GM21717 (cell line): ENCODE data around the gene PFKM.
"Not testable (repeated sequence)": the region's sequence is repeated elsewhere in the genome, so short reads cannot be mapped to it uniquely, and the experiment has no call there.

ENCODE experiments used
- ATAC-seq: cut with Tn5 transposase; IDR thresholded peaks from one replicate; pipeline ENCODE4 v1.9.1; 2021; ENCODE audit warnings: mild to moderate bottlenecking, moderate library complexity; ENCODE audit not compliant: unreplicated experiment

PFKM gene

DNA sequence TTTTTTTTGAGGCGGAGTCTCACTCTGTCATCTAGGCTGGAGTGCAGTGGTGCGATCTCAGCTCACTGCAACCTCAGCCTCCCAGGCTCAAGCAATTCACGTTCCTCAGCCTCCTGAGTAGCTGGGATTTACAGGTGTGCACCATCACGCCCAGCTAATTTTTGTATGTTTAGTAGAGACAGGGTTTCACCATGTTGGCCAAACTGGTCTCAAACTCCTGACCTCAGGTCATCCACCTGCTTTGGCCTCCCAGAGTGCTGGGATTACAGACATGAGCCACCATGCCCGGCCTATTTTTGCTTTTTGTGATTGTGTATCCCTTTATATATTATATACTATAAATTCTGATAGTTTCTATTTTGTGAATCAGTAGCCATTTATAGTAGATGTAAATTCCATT lies 36.6 kb downstream of the PFKM start:
- not testable (repeated sequence) for ATAC-seq

DNA sequence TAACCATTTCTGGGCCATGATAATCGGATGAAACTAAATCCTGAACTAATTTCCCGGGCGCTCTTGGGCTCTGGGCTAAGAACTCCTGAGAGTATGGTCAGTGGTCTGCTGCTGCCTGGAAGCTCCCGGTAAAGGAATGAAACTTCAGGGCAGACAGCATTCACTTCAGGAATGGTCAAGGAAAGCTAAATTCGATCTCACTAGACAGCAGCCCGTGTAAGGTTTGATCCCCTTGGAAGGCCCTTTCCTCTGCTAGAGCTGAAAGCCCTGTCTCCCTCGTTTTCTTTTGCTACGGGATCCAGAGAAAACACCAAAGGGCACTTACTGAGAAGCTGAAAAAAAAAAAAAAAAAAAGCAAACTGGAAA lies 37.5 kb downstream of the PFKM start:
- no peak for ATAC-seq

GRCh38 chr12:48157018-48157888 lies 38.1 kb downstream of the PFKM start, which contains the start of gene ASB8:
ASB8 (minus strand) TSS chr12:48157515; CDS start chr12:48153496, 4,019 bp downstream.
- peak; percentile 87 for ATAC-seq

GRCh38 chr12:48157889-48158370 lies 38.8 kb downstream of the PFKM start:
- ATAC-seq, result no peak

GRCh38 chr12:48160046-48160445 lies 40.9 kb downstream of the PFKM start:
- ATAC-seq, result no peak

DNA sequence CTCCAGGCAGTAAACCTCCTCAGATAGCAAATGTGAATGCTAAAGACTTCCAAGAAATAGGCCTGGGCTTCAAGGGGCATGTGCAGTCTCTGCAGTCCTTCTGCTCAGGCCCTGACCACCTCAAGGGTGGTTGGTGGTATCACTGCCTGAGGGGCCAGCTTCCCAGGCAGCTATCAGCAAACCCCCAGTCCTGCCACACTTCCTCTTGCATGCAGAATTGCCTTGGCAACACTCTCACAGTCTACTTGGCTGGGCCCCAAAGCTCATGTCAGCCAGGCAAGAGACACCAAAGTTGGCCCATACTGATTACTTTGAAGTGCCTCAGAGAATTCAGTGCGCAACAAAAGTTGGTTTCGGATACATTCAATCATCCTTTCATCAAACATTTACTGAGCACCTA lies 41.6 kb downstream of the PFKM start:
- no peak for ATAC-seq

- no peak for ATAC-seq
Observed at GRCh38 chr12:48163150-48163747, 44.1 kb downstream of the PFKM start.

DNA sequence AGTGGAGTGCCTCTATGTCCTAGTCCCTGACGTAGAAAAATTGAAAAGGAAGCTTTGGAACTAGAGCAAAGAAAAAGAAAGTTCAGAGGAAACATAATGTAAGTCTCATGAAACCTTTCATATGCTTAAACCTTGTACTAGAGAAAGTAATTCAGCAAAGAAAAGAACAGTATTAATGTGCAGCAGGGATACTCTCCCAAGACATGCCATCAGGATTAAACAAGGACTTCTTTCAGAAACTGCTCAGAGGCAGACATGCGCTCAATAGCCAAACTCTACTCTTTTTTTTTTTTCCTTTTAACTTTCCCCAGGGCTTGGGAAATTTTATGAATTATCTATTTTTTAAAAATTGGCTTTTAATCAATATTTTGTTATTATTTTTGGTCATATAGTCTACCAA lies 45.3 kb downstream of the PFKM start:
- ATAC-seq, result no peak

- ATAC-seq, result no peak
Observed at GRCh38 chr12:48165089-48165981, 46.2 kb downstream of the PFKM start.

DNA sequence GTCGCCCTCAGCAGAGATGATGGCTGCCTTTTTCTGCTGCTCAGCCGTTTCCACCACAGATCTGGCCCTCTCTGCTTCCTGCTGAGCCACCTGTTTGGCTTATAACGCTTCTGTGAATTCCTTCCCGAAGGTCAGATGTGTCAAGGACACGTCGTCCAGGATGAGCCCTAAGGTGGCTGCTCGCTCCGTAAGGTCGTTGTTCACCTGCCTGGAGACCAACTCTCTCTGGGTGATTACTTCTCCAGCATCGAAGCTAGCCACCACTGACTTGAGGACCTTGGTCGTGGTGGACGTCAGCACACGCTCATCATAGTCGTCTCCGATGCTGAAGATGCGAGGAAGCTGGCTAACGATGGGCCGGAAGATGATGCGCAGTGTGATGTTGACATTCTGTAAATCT lies 49.8 kb downstream of the PFKM start:
- no peak for ATAC-seq

DNA sequence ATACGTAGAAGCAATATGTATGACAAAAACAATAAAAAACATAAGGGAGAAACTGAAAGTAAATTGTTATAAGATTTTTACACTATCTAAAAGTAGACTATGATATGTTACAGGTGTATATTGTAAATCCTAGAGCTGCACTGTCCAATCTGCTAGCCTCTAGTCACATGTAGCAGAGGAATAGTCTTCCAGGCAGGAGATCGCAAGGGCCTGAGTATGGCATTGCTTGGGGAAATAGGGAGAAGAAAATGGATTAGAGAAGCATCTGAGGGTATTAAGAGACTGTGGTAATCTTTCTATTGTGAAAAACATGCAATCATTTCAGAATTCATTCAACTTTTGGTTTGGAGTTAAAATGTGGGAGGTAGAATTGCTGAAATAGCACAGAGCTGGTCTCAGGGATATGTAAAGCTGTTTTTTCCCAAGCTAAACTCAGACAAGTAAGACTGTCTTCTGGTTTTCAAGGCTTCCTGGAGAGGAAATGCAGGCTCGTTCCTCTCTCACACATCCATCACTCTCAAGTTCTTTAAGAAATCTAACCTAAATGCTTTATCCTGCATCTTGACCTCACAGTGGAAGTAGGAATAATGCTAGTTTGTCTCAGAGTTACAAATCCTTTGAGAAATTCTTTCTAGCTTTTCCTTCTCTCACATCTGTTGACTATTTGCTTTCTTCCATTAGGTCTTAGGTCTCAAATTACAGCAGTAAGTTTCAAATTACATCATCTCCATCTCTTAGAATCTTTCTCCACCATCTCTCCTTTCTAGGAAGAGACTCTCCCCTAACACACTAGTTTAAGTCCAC lies 56.7 kb downstream of the PFKM start:
- ATAC-seq, result no peak

DNA sequence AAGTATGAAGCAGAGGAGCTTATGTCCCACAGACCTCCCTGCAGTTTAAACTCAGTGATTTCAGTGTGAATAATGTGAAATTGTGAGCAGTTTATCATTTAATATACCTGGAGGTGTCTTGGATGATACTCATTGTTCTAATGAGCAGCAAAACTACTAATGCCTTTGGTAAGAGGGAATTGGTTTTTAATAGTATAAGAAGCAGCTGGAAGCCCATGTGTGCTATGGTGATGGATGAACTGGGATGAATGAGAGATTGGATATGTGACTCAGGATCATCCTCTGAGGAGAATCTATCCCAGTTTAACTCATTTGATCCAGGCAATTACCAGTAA lies 57.2 kb downstream of the PFKM start:
- no peak for ATAC-seq

DNA sequence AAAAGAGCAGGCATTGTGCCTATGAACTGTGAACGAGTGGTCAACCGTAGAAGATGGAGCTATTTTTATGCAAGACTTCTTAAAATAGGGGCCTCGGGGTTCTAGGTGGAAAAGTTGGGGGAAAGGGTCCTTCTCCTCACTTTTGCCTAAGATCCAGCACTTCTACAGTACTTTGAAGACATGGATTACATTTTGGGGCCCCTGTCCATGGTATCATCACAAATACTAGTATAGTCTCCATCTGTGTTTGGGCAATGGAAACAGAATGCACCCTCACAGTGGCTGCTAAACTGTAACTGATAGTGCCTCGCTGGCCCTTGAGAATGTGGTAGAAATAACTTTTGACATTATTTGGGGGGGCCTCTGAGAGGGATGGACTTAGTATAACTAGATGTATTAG lies 58.8 kb downstream of the PFKM start:
- no peak for ATAC-seq

- ATAC-seq, result no peak
Observed at GRCh38 chr12:48179466-48179865, 60.3 kb downstream of the PFKM start.

DNA sequence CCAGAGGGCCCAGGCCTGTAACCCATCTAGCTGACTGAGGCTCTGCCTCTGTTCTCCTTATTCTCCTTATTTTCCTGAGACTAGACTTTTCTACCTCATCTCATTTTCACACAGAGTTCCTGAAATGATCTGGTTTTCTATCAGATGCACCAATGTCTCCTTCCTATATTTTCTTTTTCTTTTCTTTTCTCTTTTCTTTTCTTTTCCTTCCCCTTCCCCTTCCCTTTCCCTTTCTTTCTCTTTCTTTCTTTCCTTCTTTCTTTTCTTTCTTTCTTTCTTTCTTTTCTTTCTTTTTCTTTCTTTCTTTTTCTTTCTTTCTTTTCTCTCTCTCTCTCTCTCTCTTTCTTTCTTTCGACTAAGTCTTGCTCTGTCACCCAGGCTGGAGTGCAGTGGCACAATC lies 61.3 kb downstream of the PFKM start:
- ATAC-seq, result no peak

DNA sequence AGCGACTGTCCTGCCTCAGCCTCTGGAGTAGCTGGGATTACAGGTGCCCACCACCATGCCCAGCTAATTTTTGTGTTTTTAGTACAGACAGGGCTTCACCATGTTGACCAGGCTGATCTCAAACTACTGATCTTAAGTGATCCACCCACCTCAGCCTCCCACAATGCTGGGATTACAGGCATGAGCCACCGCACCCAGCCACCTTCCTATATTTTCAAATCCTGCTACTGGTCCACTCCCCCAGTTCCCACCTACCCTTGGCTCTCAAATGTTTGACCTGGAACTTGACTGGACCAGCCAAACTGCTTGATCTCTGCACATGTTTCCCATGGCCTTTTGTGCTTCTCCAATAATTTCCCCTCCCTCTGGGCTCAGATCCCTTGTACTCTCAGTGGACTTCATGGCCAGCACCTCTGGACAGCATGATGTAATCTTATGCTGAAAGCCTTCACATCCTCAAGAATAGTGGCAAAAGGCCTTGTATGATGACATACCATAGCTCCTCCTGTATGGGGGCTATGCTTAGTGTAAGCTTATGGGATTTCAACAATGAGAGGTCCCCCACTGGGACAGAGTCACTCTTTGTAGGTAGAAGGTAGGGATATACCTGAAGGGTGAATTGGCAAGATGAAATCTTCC lies 61.8 kb downstream of the PFKM start:
- no peak for ATAC-seq

DNA sequence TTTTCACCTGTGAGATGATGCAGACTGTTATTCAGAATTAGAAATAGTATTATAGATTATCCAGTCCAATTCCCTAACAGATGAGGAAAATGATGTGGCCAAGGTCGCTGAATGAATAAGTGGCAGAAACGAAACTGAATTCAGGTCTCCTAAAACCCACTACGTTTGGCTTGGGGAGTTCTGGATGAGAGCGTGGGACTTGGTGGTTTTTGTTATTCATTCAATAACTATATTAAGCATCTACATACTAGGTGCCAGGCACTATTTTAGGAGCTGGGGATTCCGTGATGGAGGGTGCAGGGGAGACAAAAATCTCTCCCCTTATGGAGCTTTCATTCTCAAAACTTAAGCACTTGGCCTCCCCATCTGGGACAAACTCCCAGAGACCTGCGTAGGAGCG lies 63.5 kb downstream of the PFKM start:
- peak; percentile 13 for ATAC-seq

DNA sequence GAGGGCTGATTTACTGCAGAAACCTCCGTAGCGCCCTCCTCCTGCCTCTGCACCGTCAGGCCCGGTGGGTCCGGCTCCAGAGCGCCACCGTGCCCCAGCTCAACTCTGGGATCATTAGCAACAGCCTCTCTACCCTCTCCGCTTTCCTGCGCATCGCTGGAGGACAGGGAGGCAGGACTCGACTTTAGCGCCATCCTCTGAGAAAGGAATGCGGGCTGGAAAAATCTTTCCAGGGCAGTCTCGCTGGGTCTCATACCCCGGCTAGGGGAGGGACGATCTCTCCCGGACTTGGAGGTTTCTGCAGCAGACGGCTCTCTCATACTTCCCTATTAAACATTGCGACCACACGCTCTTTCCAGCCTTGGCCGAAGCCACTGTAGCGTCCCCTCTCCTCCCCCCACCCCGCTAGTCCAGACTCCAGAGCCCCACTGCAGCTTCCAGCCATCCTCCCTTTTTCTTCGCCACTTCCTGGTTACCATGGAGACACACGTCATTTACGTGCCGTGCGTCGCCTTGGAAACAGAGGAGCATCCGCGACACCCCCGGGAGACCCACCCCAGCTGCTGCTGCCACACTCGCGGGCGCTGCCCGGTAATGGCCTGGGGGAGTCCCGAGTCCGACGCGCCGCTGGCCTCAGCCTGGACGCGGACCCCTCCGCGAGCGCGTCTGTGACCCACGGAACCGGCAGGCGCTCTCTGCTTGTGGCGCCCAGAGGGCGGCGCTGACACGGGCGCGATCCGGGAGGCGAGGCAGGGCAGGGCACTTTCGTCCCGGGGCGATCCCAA lies 64.1 kb downstream of the PFKM start, which contains the start of gene CCDC184:
Gene CCDC184 (plus strand): TSS at position 554 of the 785 bp plus-strand sequence. CDS start 479 bp downstream, outside the sequence.
- peak; percentile 71 for ATAC-seq

DNA sequence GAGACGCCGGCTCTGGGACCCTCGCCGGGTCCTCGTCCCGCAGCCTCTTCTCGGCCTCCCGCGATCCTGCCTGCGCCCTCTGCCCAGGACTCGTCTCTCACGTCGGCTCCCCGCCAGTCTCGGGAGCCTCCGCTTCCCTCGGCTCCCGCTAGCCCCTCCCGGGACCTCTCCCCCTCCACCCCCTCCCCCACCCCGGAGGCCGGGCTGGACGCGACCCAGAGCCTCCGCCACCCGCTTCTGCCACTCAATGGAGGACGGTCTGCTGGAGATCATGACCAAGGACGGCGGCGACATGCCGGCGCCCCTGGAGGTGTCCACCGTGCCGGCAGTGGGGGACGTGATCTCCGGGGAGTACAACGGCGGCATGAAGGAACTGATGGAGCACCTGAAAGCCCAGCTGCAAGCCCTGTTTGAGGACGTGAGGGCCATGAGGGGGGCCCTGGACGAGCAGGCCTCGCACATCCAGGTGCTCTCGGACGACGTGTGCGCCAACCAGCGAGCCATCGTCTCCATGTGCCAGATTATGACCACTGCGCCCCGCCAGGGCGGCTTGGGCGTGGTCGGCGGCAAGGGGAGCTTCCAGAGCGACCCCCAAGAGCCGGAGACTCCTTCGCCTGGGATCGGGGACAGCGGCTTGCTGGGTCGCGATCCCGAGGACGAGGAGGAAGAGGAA lies 64.8 kb downstream of the PFKM start:
- ATAC-seq, result no peak
